CD4-positive, alpha-beta memory T cell (primary cell): ENCODE measurements around the gene GNB1L. TPM values are rescaled to one million over a fixed set of nuclear protein-coding genes. Genes with fewer than 3 reads are reported as not detected.

Experiments used
- CTCF ChIA-PET: fragments of 350-600 bp; sonication (Branson Sonifier 250); formaldehyde crosslinking; loops from one replicate; lab custom pipeline; 2021; ENCODE audit warnings: inconsistent platforms; ENCODE audit not compliant: partially characterized antibody; lab: Charles Lee
- POLR2A ChIA-PET: fragments of 350-600 bp; sonication (Branson Sonifier 250); formaldehyde crosslinking; loops from one replicate; lab custom pipeline; 2021; ENCODE audit not compliant: partially characterized antibody; lab: Charles Lee
- DNase-seq, 5 donors: peaks; one replicate each; pipeline versions ENCODE4 v3.0.0 to v3.0.0-alpha.2; 2020 to 2022; ENCODE audit warnings: mixed read lengths in 1 of 5
- H3K27ac ChIP-seq: one replicate; pipeline ENCODE4 v1.7.0; 2013; ENCODE audit warnings: low read depth, low read length
- H3K27me3 ChIP-seq: 2 replicates; pipeline ENCODE4 v1.7.0; 2013; ENCODE audit warnings: mild to moderate bottlenecking, low read length, moderate library complexity; ENCODE audit not compliant: insufficient read depth
- H3K36me3 ChIP-seq: 2 replicates; pipeline ENCODE4 v1.7.0; 2013; ENCODE audit warnings: mild to moderate bottlenecking, low read length, moderate library complexity; ENCODE audit not compliant: insufficient read depth
- H3K4me1 ChIP-seq: 2 replicates; pipeline ENCODE4 v1.7.0; 2013; ENCODE audit warnings: mild to moderate bottlenecking, low read length, moderate library complexity; ENCODE audit not compliant: insufficient read depth
- H3K4me3 ChIP-seq, 2 donors: one replicate each; pipeline ENCODE4 v1.7.0; 2013; ENCODE audit warnings: low read length in 2 of 2, mild to moderate bottlenecking in 1 of 2
- H3K9me3 ChIP-seq, 2 donors: one replicate each; pipeline ENCODE4 v1.7.0; 2013; ENCODE audit warnings: low read length in 2 of 2, control low read depth in 1 of 2; ENCODE audit not compliant: control insufficient read depth in 1 of 2
- H3K27ac Mint-ChIP-seq, 7 donors: one replicate each; pipeline ENCODE4 v1.8.0; 2020 to 2021; ENCODE audit warnings: mixed read lengths in 7 of 7, mild to moderate bottlenecking in 6 of 7, inconsistent platforms in 3 of 7, moderate library complexity in 3 of 7
- H3K27me3 Mint-ChIP-seq, 2 donors: one replicate each; pipeline ENCODE4 v1.8.0; 2020 to 2021; ENCODE audit warnings: mixed read lengths in 2 of 2
- H3K36me3 Mint-ChIP-seq, 2 donors: one replicate each; pipeline ENCODE4 v1.8.0; 2020 to 2021; ENCODE audit warnings: mixed read lengths in 2 of 2, inconsistent platforms in 1 of 2, mild to moderate bottlenecking in 1 of 2
- H3K4me1 Mint-ChIP-seq, 4 donors: one replicate each; pipeline ENCODE4 v1.8.0; 2020 to 2021; ENCODE audit warnings: mixed read lengths in 4 of 4, mild to moderate bottlenecking in 1 of 4
- H3K4me3 Mint-ChIP-seq, 8 donors: one replicate each; pipeline ENCODE4 v1.8.0; 2020 to 2021; ENCODE audit warnings: mixed read lengths in 8 of 8, mild to moderate bottlenecking in 7 of 8, moderate library complexity in 6 of 8, inconsistent platforms in 3 of 8
- H3K9me3 Mint-ChIP-seq, 8 donors: one replicate each; pipeline ENCODE4 v1.8.0; 2020 to 2021; ENCODE audit warnings: mixed read lengths in 8 of 8, mild to moderate bottlenecking in 5 of 8, inconsistent platforms in 3 of 8, moderate library complexity in 1 of 8
- intact Hi-C: fragments of 100-400 bp; cut with micrococcal nuclease; formaldehyde crosslinking; loops from one replicate; pipeline ENCODE4 v1.15.1; 2023
- polyA plus RNA-seq, 2 donors: library from polyadenylated mRNA; unstranded; fragments of 300-500 nt; fragmentation: Illumina TruSeq; gene quantifications; one replicate each; pipeline ENCODE4 v1.2.3, GENCODE V29; 2021
- total RNA-seq, 2 experiments: library from RNA; stranded (reverse); gene quantifications; one replicate each; pipeline ENCODE4 v1.2.3, GENCODE V29; 2021

Gene GNB1L
- total and polyA plus RNA-seq, 4 experiments from 2014 or later, result 7.9 to 14.6 (median 10.7) TPM

- H3K9me3 ChIP-seq, result no peaks in the 10 kb centered on the region
- no peak overlapping the region for H3K4me3 ChIP-seq
- no peaks in the 10 kb centered on the region for H3K4me1 ChIP-seq
- no peak overlapping the region for H3K27ac ChIP-seq
- H3K4me1 Mint-ChIP-seq, result no peaks in the 10 kb centered on the region
- H3K27ac Mint-ChIP-seq, result peak overlapping the region in 1 of 7 donors; percentile 30
- no peaks in the 10 kb centered on the region for H3K9me3 Mint-ChIP-seq
- DNase-seq, result no peak
- no peaks in the 10 kb centered on the region for H3K36me3 Mint-ChIP-seq
- no peaks in the 10 kb centered on the region for H3K27me3 Mint-ChIP-seq
- ChIA-PET POLR2A (no interaction called here), CTCF (interaction anchor here (0.6 to 2.7 kb wide), 2 partner anchors 10 to 209 kb away, joined by 3 to 13 read pairs; no protein-coding TSS in a partner anchor)
- intact Hi-C loops, result no loop called here
- no peaks in the 10 kb centered on the region for H3K36me3 ChIP-seq
- H3K27me3 ChIP-seq, result no peaks in the 10 kb centered on the region
- no peak overlapping the region for H3K4me3 Mint-ChIP-seq
Measured at GRCh38 chr22:19741053-19741452, 113.6 kb downstream of the GNB1L start.

GRCh38 chr22:19740586-19740985 is 114.1 kb downstream of the GNB1L start:
- no peaks in the 10 kb centered on the region for H3K4me1 ChIP-seq
- intact Hi-C loops, result no loop called here
- H3K4me3 ChIP-seq, result no peak overlapping the region
- Mint-ChIP-seq H3K27ac (no peak overlapping the region), H3K4me1 (no peaks in the 10 kb centered on the region), H3K4me3 (no peak overlapping the region), H3K9me3 (no peaks in the 10 kb centered on the region), H3K27me3 (no peaks in the 10 kb centered on the region), H3K36me3 (no peaks in the 10 kb centered on the region)
- POLR2A ChIA-PET, result interaction anchor here (1.1 kb wide), 1 partner anchor 8 kb away, joined by 3 read pairs; no protein-coding TSS in a partner anchor
- CTCF ChIA-PET, result interaction anchor here (2.7 kb wide), 1 partner anchor 10 kb away, joined by 13 read pairs; no protein-coding TSS in a partner anchor
- H3K27me3 ChIP-seq, result no peaks in the 10 kb centered on the region
- H3K27ac ChIP-seq, result no peak overlapping the region
- DNase-seq, result no peak
- H3K36me3 ChIP-seq, result no peaks in the 10 kb centered on the region
- no peaks in the 10 kb centered on the region for H3K9me3 ChIP-seq

GRCh38 chr22:19739911-19740449 is 114.7 kb downstream of the GNB1L start:
- H3K9me3 ChIP-seq, result no peaks in the 10 kb centered on the region
- no peak for DNase-seq
- H3K27ac ChIP-seq, result no peak overlapping the region
- Mint-ChIP-seq H3K4me3 (no peak overlapping the region), H3K27me3 (no peaks in the 10 kb centered on the region), H3K4me1 (no peaks in the 10 kb centered on the region), H3K9me3 (no peaks in the 10 kb centered on the region), H3K36me3 (no peaks in the 10 kb centered on the region), H3K27ac (no peak overlapping the region)
- ChIA-PET POLR2A (interaction anchor here (1.1 kb wide), 1 partner anchor 9 kb away, joined by 3 read pairs; no protein-coding TSS in a partner anchor), CTCF (interaction anchor here (2.7 kb wide), 1 partner anchor 9 kb away, joined by 13 read pairs; no protein-coding TSS in a partner anchor)
- no peaks in the 10 kb centered on the region for H3K4me1 ChIP-seq
- H3K27me3 ChIP-seq, result no peaks in the 10 kb centered on the region
- H3K4me3 ChIP-seq, result no peak overlapping the region
- no peaks in the 10 kb centered on the region for H3K36me3 ChIP-seq
- intact Hi-C loops, result no loop called here

- H3K27ac ChIP-seq, result no peak overlapping the region
- no peak overlapping the region for H3K4me3 ChIP-seq
- H3K27me3 ChIP-seq, result no peaks in the 10 kb centered on the region
- DNase-seq, result no peak
- H3K36me3 ChIP-seq, result no peaks in the 10 kb centered on the region
- H3K27me3 Mint-ChIP-seq, result no peaks in the 10 kb centered on the region
- ChIA-PET CTCF (no interaction called here), POLR2A (interaction anchor here (1.1 kb wide), 1 partner anchor 9 kb away, joined by 3 read pairs; no protein-coding TSS in a partner anchor)
- intact Hi-C loops, result no loop called here
- H3K4me1 Mint-ChIP-seq, result no peaks in the 10 kb centered on the region
- H3K9me3 Mint-ChIP-seq, result no peaks in the 10 kb centered on the region
- H3K27ac Mint-ChIP-seq, result no peak overlapping the region
- no peaks in the 10 kb centered on the region for H3K9me3 ChIP-seq
- no peak overlapping the region for H3K4me3 Mint-ChIP-seq
- no peaks in the 10 kb centered on the region for H3K36me3 Mint-ChIP-seq
- no peaks in the 10 kb centered on the region for H3K4me1 ChIP-seq
Measured at GRCh38 chr22:19739448-19739895, 115.2 kb downstream of the GNB1L start.

GRCh38 chr22:19738664-19739447 is 115.8 kb downstream of the GNB1L start:
- H3K4me1 Mint-ChIP-seq, result no peaks in the 10 kb centered on the region
- no peaks in the 10 kb centered on the region for H3K36me3 Mint-ChIP-seq
- no peaks in the 10 kb centered on the region for H3K9me3 ChIP-seq
- H3K27ac ChIP-seq, result no peak overlapping the region
- H3K27me3 Mint-ChIP-seq, result no peaks in the 10 kb centered on the region
- no peaks in the 10 kb centered on the region for H3K9me3 Mint-ChIP-seq
- CTCF ChIA-PET, result no interaction called here
- no peak overlapping the region for H3K4me3 Mint-ChIP-seq
- no peak for DNase-seq
- H3K4me1 ChIP-seq, result no peaks in the 10 kb centered on the region
- no peak overlapping the region for H3K4me3 ChIP-seq
- POLR2A ChIA-PET, result no interaction called here
- intact Hi-C loops, result no loop called here
- H3K27me3 ChIP-seq, result no peaks in the 10 kb centered on the region
- H3K27ac Mint-ChIP-seq, result no peak overlapping the region
- no peaks in the 10 kb centered on the region for H3K36me3 ChIP-seq

GRCh38 chr22:19737846-19738663 is 116.6 kb downstream of the GNB1L start:
- POLR2A ChIA-PET, result no interaction called here
- CTCF ChIA-PET, result no interaction called here
- Histone ChIP-seq H3K4me3 (no peak overlapping the region), H3K36me3 (no peaks in the 10 kb centered on the region), H3K27me3 (no peaks in the 10 kb centered on the region), H3K9me3 (no peaks in the 10 kb centered on the region), H3K27ac (no peak overlapping the region), H3K4me1 (no peaks in the 10 kb centered on the region)
- Mint-ChIP-seq H3K4me3 (no peak overlapping the region), H3K27me3 (no peaks in the 10 kb centered on the region), H3K27ac (no peak overlapping the region), H3K36me3 (no peaks in the 10 kb centered on the region), H3K9me3 (no peaks in the 10 kb centered on the region), H3K4me1 (no peaks in the 10 kb centered on the region)
- intact Hi-C loops, result no loop called here
- no peak for DNase-seq
